Activated CD8-positive, alpha-beta memory T cell treated with anti-CD3 and anti-CD28 coated beads for 48 hours (primary cell): ENCODE results near the gene RNF151.

ENCODE experiments used
- DNase-seq, 3 experiments: peaks; one replicate each; pipeline ENCODE4 v3.0.0-alpha.2; 2020; ENCODE audit warnings: low read depth in 2 of 3, low spot score in 2 of 3

Gene RNF151

GRCh38 chr16:1991135-1991551, 24.5 kb downstream of the RNF151 start:
- DNase-seq: peak in 1 of 3 experiments; percentile 38

GRCh38 chr16:1991588-1991947, 24.9 kb downstream of the RNF151 start:
- no peak for DNase-seq

- DNase-seq: peak; percentile 92 to 98 (median 93)
These were observed 25.5 kb downstream of the RNF151 start for GRCh38 chr16:1991948-1992703.

- no peak for DNase-seq
These were observed 26.2 kb downstream of the RNF151 start for GRCh38 chr16:1992704-1993317.

- DNase-seq: no peak
These were observed 27.1 kb downstream of the RNF151 start for GRCh38 chr16:1993731-1994131.

- no peak for DNase-seq
These were observed 31.1 kb downstream of the RNF151 start for GRCh38 chr16:1997494-1998359.

GRCh38 chr16:1998360-1998835, 31.7 kb downstream of the RNF151 start:
- DNase-seq: no peak

GRCh38 chr16:1998852-1999801, 32.5 kb downstream of the RNF151 start:
- no peak for DNase-seq

- DNase-seq: no peak
These were observed 33.3 kb downstream of the RNF151 start for GRCh38 chr16:1999866-2000514.

GRCh38 chr16:2001035-2001434, 34.4 kb downstream of the RNF151 start:
- no peak for DNase-seq

GRCh38 chr16:2001456-2002355, 35.0 kb downstream of the RNF151 start:
- DNase-seq: no peak

- DNase-seq: no peak
These were observed 36.0 kb downstream of the RNF151 start for GRCh38 chr16:2002406-2003230.

GRCh38 chr16:2003231-2003826, 36.7 kb downstream of the RNF151 start:
- DNase-seq: no peak

- DNase-seq: peak; percentile 68 to 87 (median 82)
These were observed 37.4 kb downstream of the RNF151 start for GRCh38 chr16:2003827-2004641.

- DNase-seq: no peak
These were observed 38.3 kb downstream of the RNF151 start for GRCh38 chr16:2004795-2005517.

GRCh38 chr16:2005646-2006045, 39.0 kb downstream of the RNF151 start:
- no peak for DNase-seq
